OCI-LY1 (cell line): Measurements from ENCODE around the gene SYNPO2.

Source experiments
- H2AFZ ChIP-seq: fragments of 200-600 bp; sonication (generic), shearing (Covaris generic); 2 replicates; pipeline ENCODE4 v1.6.0; 2014; ENCODE audit warnings: antibody characterized with exemption, mild to moderate bottlenecking, low read length
- H3F3A ChIP-seq: fragments of 200-600 bp; sonication (generic), shearing (Covaris generic); 2 replicates; pipeline ENCODE4 v1.6.0; 2014; ENCODE audit warnings: mild to moderate bottlenecking, antibody characterized with exemption, low read length, moderate library complexity; ENCODE audit not compliant: insufficient read depth
- H3K27ac ChIP-seq: fragments of 200-600 bp; sonication (generic); 2 replicates; pipeline ENCODE4 v1.5.1; 2014; ENCODE audit warnings: low read length, mixed run types, mild to moderate bottlenecking, low read depth; ENCODE audit not compliant: poor library complexity, severe bottlenecking
- H3K27me3 ChIP-seq: fragments of 200-600 bp; sonication (generic); 2 replicates; pipeline ENCODE4 v1.6.0; 2014; ENCODE audit warnings: antibody characterized with exemption, mild to moderate bottlenecking, low read length, moderate library complexity; ENCODE audit not compliant: insufficient read depth
- H3K36me3 ChIP-seq: fragments of 200-600 bp; sonication (generic); 2 replicates; pipeline ENCODE4 v1.6.1; 2014; ENCODE audit warnings: mild to moderate bottlenecking, antibody characterized with exemption, low read length, moderate library complexity, mixed read lengths; ENCODE audit not compliant: insufficient read depth
- H3K4me1 ChIP-seq: fragments of 200-600 bp; sonication (generic); 2 replicates; pipeline ENCODE4 v1.5.1; 2014; ENCODE audit warnings: mild to moderate bottlenecking, low read length, moderate library complexity; ENCODE audit not compliant: insufficient read depth, severe bottlenecking
- H3K4me2 ChIP-seq: fragments of 200-600 bp; sonication (generic), shearing (Covaris generic); 2 replicates; pipeline ENCODE4 v1.6.1; 2014; ENCODE audit warnings: low read length
- H3K4me3 ChIP-seq: fragments of 200-600 bp; sonication (generic); 2 replicates; pipeline ENCODE4 v1.5.1; 2014; ENCODE audit warnings: low read length, low read depth, mild to moderate bottlenecking, mixed read lengths; ENCODE audit not compliant: poor library complexity, severe bottlenecking
- H3K79me2 ChIP-seq: fragments of 200-600 bp; shearing (Covaris generic); 2 replicates; pipeline ENCODE4 v1.6.1; 2016; ENCODE audit warnings: mixed run types, low read length, mixed read lengths; ENCODE audit not compliant: insufficient read depth
- H3K9ac ChIP-seq: fragments of 200-600 bp; sonication (generic), shearing (Covaris generic); 2 replicates; pipeline ENCODE4 v1.6.1; 2014; ENCODE audit warnings: mild to moderate bottlenecking, low read length, mixed read lengths
- H3K9me2 ChIP-seq: fragments of 200-600 bp; sonication (generic), shearing (Covaris generic); 2 replicates; pipeline ENCODE4 v1.6.1; 2014; ENCODE audit warnings: low read depth, mild to moderate bottlenecking, low read length, mixed read lengths
- H3K9me3 ChIP-seq: fragments of 200-600 bp; shearing (Covaris generic); 2 replicates; pipeline ENCODE4 v1.6.1; 2014; ENCODE audit warnings: low read length, mixed read lengths
- H4K20me1 ChIP-seq: fragments of 200-600 bp; sonication (generic), shearing (Covaris generic); 2 replicates; pipeline ENCODE4 v1.6.0; 2016; ENCODE audit warnings: mild to moderate bottlenecking, low read length; ENCODE audit not compliant: insufficient read depth
- EZH2 ChIP-seq: fragments of 200-600 bp; sonication (generic), shearing (Covaris generic); IDR thresholded peaks from 2 replicates; pipeline ENCODE4 v1.8.0; 2017; ENCODE audit warnings: borderline replicate concordance, mixed run types, mild to moderate bottlenecking, antibody characterized with exemption, low read length, moderate library complexity, mixed read lengths
- TF ChIP-seq, protein P1 (sequence below): fragments of 200-600 bp; sonication (generic), shearing (Covaris generic); IDR thresholded peaks from 2 replicates; pipeline ENCODE4 v1.5.1; 2017; ENCODE audit warnings: mild to moderate bottlenecking, antibody characterized with exemption, low read length, moderate library complexity, mixed read lengths

The SYNPO2 gene

DNA sequence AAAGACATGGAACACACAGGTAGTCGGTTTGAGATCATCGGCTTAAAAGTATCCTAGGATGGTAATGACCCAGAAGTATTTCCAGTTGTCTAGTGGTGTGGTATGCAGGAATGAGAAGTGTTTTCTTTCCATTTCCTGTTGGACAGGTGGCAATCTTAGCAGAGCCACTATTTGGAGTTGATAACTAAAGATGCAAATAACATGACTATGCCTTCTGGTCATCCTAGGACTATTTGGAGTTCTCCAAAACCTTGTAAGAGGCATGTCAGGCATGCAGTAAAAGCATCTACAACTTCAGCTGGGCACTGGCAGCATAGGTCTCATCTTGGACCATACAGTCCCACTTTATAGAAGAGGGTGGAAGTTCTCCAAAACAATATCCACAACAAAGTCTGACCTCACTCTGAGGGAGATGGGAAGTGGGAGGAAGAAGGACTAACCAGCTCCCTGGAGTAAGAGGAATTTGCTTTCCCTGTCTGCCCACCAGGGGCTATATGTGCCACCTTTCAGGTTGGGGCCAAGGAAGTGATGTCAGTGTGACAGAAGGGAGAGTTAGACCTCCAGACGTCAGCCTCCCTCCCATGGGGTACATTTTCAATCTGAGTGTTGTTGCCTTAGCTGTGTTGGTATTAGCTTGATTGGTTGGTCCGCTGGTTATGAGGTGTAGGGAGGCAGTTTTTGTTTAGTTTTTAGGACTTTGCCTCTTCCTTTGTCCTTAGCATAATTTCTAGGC, 145.8 kb downstream of the SYNPO2 start:
- Histone ChIP-seq H3K9me2 (no peaks in the 10 kb centered on the region), H3K27ac (no peak overlapping the region), H3F3A (no peaks in the 10 kb centered on the region), H2AFZ (no peak overlapping the region), H3K27me3 (no peaks in the 10 kb centered on the region), H3K4me1 (no peaks in the 10 kb centered on the region), H3K4me2 (no peak overlapping the region), H3K4me3 (no peak overlapping the region), H3K9ac (no peak overlapping the region), H3K36me3 (no peaks in the 10 kb centered on the region), H3K79me2 (no peaks in the 10 kb centered on the region), H3K9me3 (no peaks in the 10 kb centered on the region), H4K20me1 (no peaks in the 10 kb centered on the region)
- TF ChIP-seq EZH2: no peak
- TF ChIP-seq, protein P1, sequence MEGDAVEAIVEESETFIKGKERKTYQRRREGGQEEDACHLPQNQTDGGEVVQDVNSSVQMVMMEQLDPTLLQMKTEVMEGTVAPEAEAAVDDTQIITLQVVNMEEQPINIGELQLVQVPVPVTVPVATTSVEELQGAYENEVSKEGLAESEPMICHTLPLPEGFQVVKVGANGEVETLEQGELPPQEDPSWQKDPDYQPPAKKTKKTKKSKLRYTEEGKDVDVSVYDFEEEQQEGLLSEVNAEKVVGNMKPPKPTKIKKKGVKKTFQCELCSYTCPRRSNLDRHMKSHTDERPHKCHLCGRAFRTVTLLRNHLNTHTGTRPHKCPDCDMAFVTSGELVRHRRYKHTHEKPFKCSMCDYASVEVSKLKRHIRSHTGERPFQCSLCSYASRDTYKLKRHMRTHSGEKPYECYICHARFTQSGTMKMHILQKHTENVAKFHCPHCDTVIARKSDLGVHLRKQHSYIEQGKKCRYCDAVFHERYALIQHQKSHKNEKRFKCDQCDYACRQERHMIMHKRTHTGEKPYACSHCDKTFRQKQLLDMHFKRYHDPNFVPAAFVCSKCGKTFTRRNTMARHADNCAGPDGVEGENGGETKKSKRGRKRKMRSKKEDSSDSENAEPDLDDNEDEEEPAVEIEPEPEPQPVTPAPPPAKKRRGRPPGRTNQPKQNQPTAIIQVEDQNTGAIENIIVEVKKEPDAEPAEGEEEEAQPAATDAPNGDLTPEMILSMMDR: no peak

- Histone ChIP-seq H3K27ac (no peak overlapping the region), H3K79me2 (no peaks in the 10 kb centered on the region), H3K4me3 (no peak overlapping the region), H2AFZ (no peak overlapping the region), H3K9me2 (no peaks in the 10 kb centered on the region), H3K9ac (no peak overlapping the region), H3K4me1 (no peaks in the 10 kb centered on the region), H3K4me2 (no peak overlapping the region), H4K20me1 (no peaks in the 10 kb centered on the region), H3K9me3 (no peaks in the 10 kb centered on the region), H3K27me3 (no peaks in the 10 kb centered on the region), H3K36me3 (no peaks in the 10 kb centered on the region), H3F3A (no peaks in the 10 kb centered on the region)
- no peak for TF ChIP-seq EZH2
- TF ChIP-seq, protein P1: no peak
These were observed 147.5 kb downstream of the SYNPO2 start for GRCh38 chr4:119035951-119036737.

DNA sequence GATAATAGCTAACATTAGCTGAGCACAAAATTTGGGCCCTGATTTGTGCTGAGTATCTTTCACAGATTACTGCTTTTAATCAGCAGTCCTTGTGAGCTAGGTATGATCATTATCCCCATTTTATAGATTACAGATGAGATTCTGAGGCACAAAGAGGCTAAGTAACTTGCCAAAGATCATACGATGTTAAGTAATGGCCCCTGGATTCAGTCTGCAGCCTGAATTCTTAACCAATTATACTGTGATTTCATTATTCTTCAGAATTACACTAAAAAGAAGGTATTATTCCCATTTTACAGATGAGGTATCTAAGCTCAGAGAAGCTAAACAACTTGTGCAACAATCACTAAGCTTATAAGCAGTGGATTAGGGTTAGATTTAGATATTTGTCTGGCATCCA, 149.1 kb downstream of the SYNPO2 start:
- Histone ChIP-seq H3F3A (no peaks in the 10 kb centered on the region), H3K9me3 (no peaks in the 10 kb centered on the region), H3K9me2 (no peaks in the 10 kb centered on the region), H3K27ac (no peak overlapping the region), H4K20me1 (no peaks in the 10 kb centered on the region), H3K79me2 (no peaks in the 10 kb centered on the region), H2AFZ (no peak overlapping the region), H3K4me3 (no peak overlapping the region), H3K36me3 (no peaks in the 10 kb centered on the region), H3K9ac (no peak overlapping the region), H3K4me1 (peaks cover 14% of the 10 kb centered on the region), H3K27me3 (no peaks in the 10 kb centered on the region), H3K4me2 (no peak overlapping the region)
- no peak for TF ChIP-seq EZH2
- TF ChIP-seq, protein P1: no peak
